ENCODE data around the gene HS1BP3. TPM values are rescaled to one million over a fixed set of nuclear protein-coding genes. Genes with fewer than 3 reads are reported as not detected.

HS1BP3 gene
- total and polyA plus RNA-seq, 2 of the 13 experiments (the other 11 are each of a cell fraction or from before 2014, with no cell fraction given): 15.2 to 22.0 TPM

- TF ChIP-seq, protein P1, sequence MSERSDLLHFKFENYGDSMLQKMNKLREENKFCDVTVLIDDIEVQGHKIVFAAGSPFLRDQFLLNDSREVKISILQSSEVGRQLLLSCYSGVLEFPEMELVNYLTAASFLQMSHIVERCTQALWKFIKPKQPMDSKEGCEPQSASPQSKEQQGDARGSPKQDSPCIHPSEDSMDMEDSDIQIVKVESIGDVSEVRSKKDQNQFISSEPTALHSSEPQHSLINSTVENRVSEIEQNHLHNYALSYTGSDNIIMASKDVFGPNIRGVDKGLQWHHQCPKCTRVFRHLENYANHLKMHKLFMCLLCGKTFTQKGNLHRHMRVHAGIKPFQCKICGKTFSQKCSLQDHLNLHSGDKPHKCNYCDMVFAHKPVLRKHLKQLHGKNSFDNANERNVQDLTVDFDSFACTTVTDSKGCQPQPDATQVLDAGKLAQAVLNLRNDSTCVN (CRISPR knock-in tag; IDR thresholded peaks at IDR 0.05; ENCODE audit: borderline replicate concordance): no peak
- peak; percentile 93; the same call in 1 of the 2 replicates for TF ChIP-seq ZNF225 (CRISPR knock-in tag; IDR thresholded peaks at IDR 0.05)
- no peak for TF ChIP-seq PHF21A (CRISPR knock-in tag; IDR thresholded peaks at IDR 0.05)
- TF ChIP-seq ELK4 (CRISPR knock-in tag; IDR thresholded peaks at IDR 0.05; ENCODE audit: borderline replicate concordance): no peak
- TF ChIP-seq TCF7 (IDR thresholded peaks at IDR 0.05; ENCODE audit: low read depth): no peak
- TF ChIP-seq ARNT2 (CRISPR knock-in tag; IDR thresholded peaks at IDR 0.05; ENCODE audit: low read depth): 0 out of 2 replicates have a peak, but pooled peaks have one; percentile 33
- no peak for TF ChIP-seq TBX2 (CRISPR knock-in tag; IDR thresholded peaks at IDR 0.05; ENCODE audit: borderline replicate concordance)
- no peak for TF ChIP-seq HMG20B (CRISPR knock-in tag; conservative IDR thresholded peaks at IDR 0.05)
- no peak for TF ChIP-seq JUNB (CRISPR knock-in tag; IDR thresholded peaks at IDR 0.05; ENCODE audit: borderline replicate concordance)
- no peak for TF ChIP-seq NFE2L2 (IDR thresholded peaks at IDR 0.05; ENCODE audit: low read length)
- TF ChIP-seq, protein P2, sequence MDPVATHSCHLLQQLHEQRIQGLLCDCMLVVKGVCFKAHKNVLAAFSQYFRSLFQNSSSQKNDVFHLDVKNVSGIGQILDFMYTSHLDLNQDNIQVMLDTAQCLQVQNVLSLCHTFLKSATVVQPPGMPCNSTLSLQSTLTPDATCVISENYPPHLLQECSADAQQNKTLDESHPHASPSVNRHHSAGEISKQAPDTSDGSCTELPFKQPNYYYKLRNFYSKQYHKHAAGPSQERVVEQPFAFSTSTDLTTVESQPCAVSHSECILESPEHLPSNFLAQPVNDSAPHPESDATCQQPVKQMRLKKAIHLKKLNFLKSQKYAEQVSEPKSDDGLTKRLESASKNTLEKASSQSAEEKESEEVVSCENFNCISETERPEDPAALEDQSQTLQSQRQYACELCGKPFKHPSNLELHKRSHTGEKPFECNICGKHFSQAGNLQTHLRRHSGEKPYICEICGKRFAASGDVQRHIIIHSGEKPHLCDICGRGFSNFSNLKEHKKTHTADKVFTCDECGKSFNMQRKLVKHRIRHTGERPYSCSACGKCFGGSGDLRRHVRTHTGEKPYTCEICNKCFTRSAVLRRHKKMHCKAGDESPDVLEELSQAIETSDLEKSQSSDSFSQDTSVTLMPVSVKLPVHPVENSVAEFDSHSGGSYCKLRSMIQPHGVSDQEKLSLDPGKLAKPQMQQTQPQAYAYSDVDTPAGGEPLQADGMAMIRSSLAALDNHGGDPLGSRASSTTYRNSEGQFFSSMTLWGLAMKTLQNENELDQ (CRISPR knock-in tag; IDR thresholded peaks at IDR 0.05; ENCODE audit: borderline replicate concordance): no peak
- TF ChIP-seq HIVEP1 (CRISPR knock-in tag; IDR thresholded peaks at IDR 0.05): peak; percentile 65; the same call in 1 of the 2 replicates
- no peak for TF ChIP-seq ZNF674 (CRISPR knock-in tag; IDR thresholded peaks at IDR 0.05; ENCODE audit: low read depth)
- peak; percentile 56; the same call in 1 of the 2 replicates for TF ChIP-seq ATF7-NPFF (CRISPR knock-in tag; IDR thresholded peaks at IDR 0.05; ENCODE audit: low read depth)
- peak; percentile 51; the same call in 1 of the 2 replicates for TF ChIP-seq HDAC1 (CRISPR knock-in tag; IDR thresholded peaks at IDR 0.05)
- TF ChIP-seq THAP9 (CRISPR knock-in tag; IDR thresholded peaks at IDR 0.05; ENCODE audit: borderline replicate concordance): peak; percentile 60
- TF ChIP-seq NFIC (IDR thresholded peaks at IDR 0.05; ENCODE audit: low read length): no peak
- peak; percentile 69; the same call in 1 of the 2 replicates for TF ChIP-seq DZIP1 (CRISPR knock-in tag; IDR thresholded peaks at IDR 0.05)
These were observed 64.9 kb downstream of the HS1BP3 start (continued) for GRCh38 chr2:20585710-20586594.

Measured in HepG2 (cell line).